Measurements from ENCODE around the gene SERPING1.

Gene SERPING1

GRCh38 chr11:57657194-57658022, 59.9 kb downstream of the SERPING1 start, which contains the start of gene CLP1:
TSS of gene CLP1 (plus strand) at chr11:57657762. CDS start at chr11:57659477, 1,715 bp downstream.
- 1% methylated on average over 45 of the region's 45 CpGs for WGBS
- peak within 1 kb of the TSS; percentile 83 for H3K9ac ChIP-seq (ENCODE audit: low read depth, low read length)
- 0 out of 2 replicates have a peak, but pooled peaks cover 2% of the 10 kb centered on the region for H3K27me3 ChIP-seq (ENCODE audit: insufficient read depth, low read length)
- H3K4me1 ChIP-seq (ENCODE audit: insufficient read depth, low read length) = peaks cover 8% of the 10 kb centered on the region; the same call in 1 of the 2 replicates
- no peaks in the 10 kb centered on the region for H3K9me3 ChIP-seq (ENCODE audit: insufficient read depth, low read depth, low read length)
- peak within 1 kb of the TSS; percentile 11; the same call in 1 of the 2 replicates for H3K27ac ChIP-seq (ENCODE audit: low read depth, low read length)
- H3K4me3 ChIP-seq (ENCODE audit: low read length) = peak within 1 kb of the TSS; percentile 86
- H3K36me3 ChIP-seq (ENCODE audit: insufficient read depth, low read length) = peaks cover 30% of the 10 kb centered on the region

- no peaks in the 10 kb centered on the region for H3K9me3 ChIP-seq (ENCODE audit: insufficient read depth, low read depth, low read length)
- peak overlapping the region; percentile 83 for H3K9ac ChIP-seq (ENCODE audit: low read depth, low read length)
- no peaks in the 10 kb centered on the region for H3K27me3 ChIP-seq (ENCODE audit: insufficient read depth, low read length)
- WGBS = under 1% methylated on average over 8 of the region's 8 CpGs
- peaks cover 31% of the 10 kb centered on the region for H3K36me3 ChIP-seq (ENCODE audit: insufficient read depth, low read length)
- H3K4me3 ChIP-seq (ENCODE audit: low read length) = peak overlapping the region; percentile 86
- peak overlapping the region; percentile 11; the same call in 1 of the 2 replicates for H3K27ac ChIP-seq (ENCODE audit: low read depth, low read length)
- H3K4me1 ChIP-seq (ENCODE audit: insufficient read depth, low read length) = peaks cover 6% of the 10 kb centered on the region; the same call in 1 of the 2 replicates
These were observed 60.5 kb downstream of the SERPING1 start for GRCh38 chr11:57658023-57658361.

GRCh38 chr11:57659669-57660068, 62.2 kb downstream of the SERPING1 start:
- WGBS = 98% methylated on average over 14 of the region's 14 CpGs
- H3K9ac ChIP-seq (ENCODE audit: low read depth, low read length) = no peak overlapping the region
- no peaks in the 10 kb centered on the region for H3K27me3 ChIP-seq (ENCODE audit: insufficient read depth, low read length)
- no peak overlapping the region for H3K27ac ChIP-seq (ENCODE audit: low read depth, low read length)
- H3K36me3 ChIP-seq (ENCODE audit: insufficient read depth, low read length) = peaks cover 31% of the 10 kb centered on the region
- no peak overlapping the region for H3K4me3 ChIP-seq (ENCODE audit: low read length)
- no peaks in the 10 kb centered on the region for H3K4me1 ChIP-seq (ENCODE audit: insufficient read depth, low read length)
- no peaks in the 10 kb centered on the region for H3K9me3 ChIP-seq (ENCODE audit: insufficient read depth, low read depth, low read length)

GRCh38 chr11:57662893-57663292, 65.4 kb downstream of the SERPING1 start:
- no peaks in the 10 kb centered on the region for H3K4me1 ChIP-seq (ENCODE audit: insufficient read depth, low read length)
- no peak overlapping the region for H3K9ac ChIP-seq (ENCODE audit: low read depth, low read length)

GRCh38 chr11:57663975-57664374, 66.5 kb downstream of the SERPING1 start:
- WGBS = 85% methylated on average over 9 of the region's 9 CpGs
- no peak overlapping the region for H3K4me3 ChIP-seq (ENCODE audit: low read length)
- H3K27ac ChIP-seq (ENCODE audit: low read depth, low read length) = no peak overlapping the region
- no peaks in the 10 kb centered on the region for H3K9me3 ChIP-seq (ENCODE audit: insufficient read depth, low read depth, low read length)
- H3K9ac ChIP-seq (ENCODE audit: low read depth, low read length) = no peak overlapping the region
- peaks cover 1% of the 10 kb centered on the region; the same call in 1 of the 2 replicates for H3K4me1 ChIP-seq (ENCODE audit: insufficient read depth, low read length)
- H3K27me3 ChIP-seq (ENCODE audit: insufficient read depth, low read length) = no peaks in the 10 kb centered on the region
- peaks cover 31% of the 10 kb centered on the region for H3K36me3 ChIP-seq (ENCODE audit: insufficient read depth, low read length)

More at GRCh38 chr11:57662893-57663292, 65.4 kb downstream of the SERPING1 start:
- Histone ChIP-seq H3K27ac (ENCODE audit: low read depth, low read length) (no peak overlapping the region), H3K9me3 (ENCODE audit: insufficient read depth, low read depth, low read length) (no peaks in the 10 kb centered on the region), H3K27me3 (ENCODE audit: insufficient read depth, low read length) (no peaks in the 10 kb centered on the region), H3K4me3 (ENCODE audit: low read length) (no peak overlapping the region), H3K36me3 (ENCODE audit: insufficient read depth, low read length) (peaks cover 31% of the 10 kb centered on the region)
- WGBS = 90% methylated on average over 4 of the region's 4 CpGs

Data from HUES64 (cell line).